H1 (cell line): Measurements from ENCODE around the gene CAPN9. TPM values are rescaled to one million over a fixed set of nuclear protein-coding genes. Genes with fewer than 3 reads are reported as not detected.
"Not testable (repeated sequence)": the region's sequence is repeated elsewhere in the genome, so short reads cannot be mapped to it uniquely, and the experiment has no call there.

Experiments used
- CTCF ChIA-PET: fragments of 300-600 bp; sonication (Branson Sonifier 250); formaldehyde crosslinking; loops from one replicate; lab custom pipeline; 2021; ENCODE audit not compliant: partially characterized antibody; lab: Charles Lee
- POLR2A ChIA-PET: fragments of 300-600 bp; sonication (Branson Sonifier 250); formaldehyde crosslinking; loops from one replicate; lab custom pipeline; 2021; ENCODE audit warnings: inconsistent platforms; ENCODE audit not compliant: partially characterized antibody; lab: Charles Lee
- DNase-seq, 2 experiments: peaks; one replicate each; pipeline versions ENCODE4 v3.0.0 to v3.0.0-alpha.2; 2010 to 2022; ENCODE audit warnings: low spot score in 2 of 2, low read depth in 1 of 2, mixed read lengths in 1 of 2
- FAIRE-seq: peaks from 2 replicates; lab custom pipeline; 2011; peaks lifted over from hg19 to GRCh38; lab: Jason Lieb, UNC
- H2AFZ ChIP-seq: 2 replicates; pipeline ENCODE4 v1.8.1; 2012; ENCODE audit warnings: low read length, inconsistent platforms
- H2AK5ac ChIP-seq: 2 replicates; pipeline ENCODE4 v1.6.1; 2013; ENCODE audit warnings: low read depth, low read length
- H2BK120ac ChIP-seq: replicated peaks from 2 replicates; pipeline ENCODE3; 2013; ENCODE audit warnings: low read depth, low read length, inconsistent platforms
- H2BK12ac ChIP-seq: 2 replicates; pipeline ENCODE4 v1.6.1; 2013; ENCODE audit warnings: low read depth, low read length
- H2BK15ac ChIP-seq: 2 replicates; pipeline ENCODE4 v1.6.1; 2013; ENCODE audit warnings: low read length
- H2BK20ac ChIP-seq: 2 replicates; pipeline ENCODE4 v1.6.1; 2013; ENCODE audit warnings: low read length
- H2BK5ac ChIP-seq: 2 replicates; pipeline ENCODE4 v1.6.1; 2013; ENCODE audit warnings: low read depth, low read length
- H3K14ac ChIP-seq: 2 replicates; pipeline ENCODE4 v1.6.1; 2013; ENCODE audit warnings: inconsistent platforms; ENCODE audit not compliant: insufficient read length
- H3K18ac ChIP-seq: 2 replicates; pipeline ENCODE4 v1.6.1; 2013; ENCODE audit warnings: low read length; ENCODE audit errors: extremely low read depth
- H3K23ac ChIP-seq: 2 replicates; pipeline ENCODE4 v1.6.1; 2013; ENCODE audit warnings: inconsistent platforms; ENCODE audit not compliant: insufficient read length
- H3K23me2 ChIP-seq: 2 replicates; pipeline ENCODE4 v1.6.1; 2013; ENCODE audit warnings: low read depth, low read length
- H3K27ac ChIP-seq: 2 replicates; pipeline ENCODE4 v1.6.1; 2011; ENCODE audit warnings: low read depth, low read length, inconsistent platforms
- H3K27me3 ChIP-seq, 4 experiments: replicated peaks in 1 of 4; 1 replicate in 1 of 4; 2 replicates in 3 of 4; pipeline versions ENCODE4 v1.6.1 to v1.8.1; 2011 to 2013; ENCODE audit warnings: low read length in 3 of 4, mild to moderate bottlenecking in 3 of 4, inconsistent platforms in 2 of 4, mixed read lengths in 2 of 4, moderate library complexity in 1 of 4; ENCODE audit not compliant: control insufficient read depth in 3 of 4, insufficient read depth in 3 of 4; ENCODE audit errors: extremely low read depth in 1 of 4
- H3K36me3 ChIP-seq, 4 experiments: 2 replicates each; pipeline versions ENCODE4 v1.6.1 to v1.8.1; 2011 to 2013; ENCODE audit warnings: mild to moderate bottlenecking in 4 of 4, low read length in 3 of 4, moderate library complexity in 2 of 4, control low read depth in 1 of 4, inconsistent platforms in 1 of 4; ENCODE audit not compliant: insufficient read depth in 4 of 4, control insufficient read depth in 2 of 4
- H3K4ac ChIP-seq: replicated peaks from 2 replicates; pipeline ENCODE3; 2013; ENCODE audit warnings: low read length, low read depth, mixed read lengths, inconsistent platforms; ENCODE audit not compliant: insufficient read length
- H3K4me1 ChIP-seq, 4 experiments: replicated peaks in 1 of 4; 1 replicate in 1 of 4; 2 replicates in 3 of 4; pipeline versions ENCODE4 v1.6.1 to v1.8.1; 2011 to 2013; ENCODE audit warnings: low read length in 3 of 4, inconsistent platforms in 2 of 4, mixed read lengths in 1 of 4; ENCODE audit not compliant: insufficient read depth in 4 of 4, control insufficient read depth in 3 of 4
- H3K4me2 ChIP-seq, 2 experiments: 2 replicates each; pipeline versions ENCODE4 v1.6.1 to v1.8.1; 2011 to 2013; ENCODE audit warnings: low read depth in 2 of 2, low read length in 2 of 2, control low read depth in 1 of 2, inconsistent platforms in 1 of 2, mild to moderate bottlenecking in 1 of 2; ENCODE audit not compliant: insufficient read depth in 1 of 2
- H3K4me3 ChIP-seq, 4 experiments: fragments of 200-600, 300-600 bp in 1 of 4; sonication (generic), shearing (Covaris generic), sonication (Bioruptor Twin) in 1 of 4; 2 replicates each; pipeline versions ENCODE4 v1.5.1 to v1.8.1; 2011 to 2016; ENCODE audit warnings: low read length in 4 of 4, low read depth in 3 of 4, control low read depth in 2 of 4, inconsistent platforms in 2 of 4, mild to moderate bottlenecking in 2 of 4, mixed read lengths in 1 of 4, moderate library complexity in 1 of 4; ENCODE audit not compliant: insufficient read depth in 2 of 4; ENCODE audit errors: extremely low read depth in 1 of 4
- H3K56ac ChIP-seq: replicated peaks from 2 replicates; pipeline ENCODE3; 2013; ENCODE audit warnings: low read depth, mild to moderate bottlenecking, mixed read lengths, low read length, inconsistent platforms; ENCODE audit not compliant: insufficient read length
- H3K79me1 ChIP-seq: 2 replicates; pipeline ENCODE4 v1.6.1; 2013; ENCODE audit warnings: low read depth, low read length, control low read depth
- H3K79me2 ChIP-seq, 2 experiments: 2 replicates each; pipeline versions ENCODE4 v1.6.1 to v1.8.1; 2012 to 2013; ENCODE audit warnings: low read length in 2 of 2, mild to moderate bottlenecking in 2 of 2, inconsistent platforms in 1 of 2; ENCODE audit not compliant: insufficient read depth in 2 of 2, control insufficient read depth in 1 of 2
- H3K9ac ChIP-seq, 4 experiments: replicated peaks in 1 of 4; 1 replicate in 1 of 4; 2 replicates in 3 of 4; pipeline versions ENCODE4 v1.6.1 to v1.8.1; 2011 to 2013; ENCODE audit warnings: low read depth in 3 of 4, low read length in 3 of 4, control low read depth in 2 of 4, mild to moderate bottlenecking in 2 of 4, moderate library complexity in 2 of 4, inconsistent platforms in 1 of 4; ENCODE audit errors: extremely low read depth in 1 of 4
- H3K9me3 ChIP-seq, 2 experiments: 2 replicates each; pipeline versions ENCODE4 v1.6.1 to v1.8.1; 2012 to 2013; ENCODE audit warnings: mild to moderate bottlenecking in 2 of 2, moderate library complexity in 2 of 2, control low read depth in 1 of 2, inconsistent platforms in 1 of 2, low read depth in 1 of 2, low read length in 1 of 2, mixed read lengths in 1 of 2; ENCODE audit not compliant: insufficient read depth in 2 of 2
- H4K20me1 ChIP-seq, 2 experiments: replicated peaks in 1 of 2; 2 replicates each; pipeline versions ENCODE3 to v1.8.1; 2011 to 2013; ENCODE audit warnings: inconsistent platforms in 2 of 2, low read length in 2 of 2, mild to moderate bottlenecking in 1 of 2; ENCODE audit not compliant: insufficient read depth in 2 of 2, control insufficient read depth in 1 of 2
- H4K5ac ChIP-seq: 2 replicates; pipeline ENCODE4 v1.6.1; 2013; ENCODE audit warnings: low read length, low read depth, mixed read lengths, inconsistent platforms; ENCODE audit not compliant: insufficient read length
- H4K8ac ChIP-seq: 2 replicates; pipeline ENCODE4 v1.8.0; 2013; ENCODE audit warnings: mild to moderate bottlenecking, moderate library complexity, low read length, inconsistent platforms; ENCODE audit not compliant: insufficient read depth; ENCODE audit errors: extremely low read depth
- H4K91ac ChIP-seq: replicated peaks from 2 replicates; pipeline ENCODE3; 2013; ENCODE audit warnings: low read length, mixed read lengths, inconsistent platforms; ENCODE audit not compliant: insufficient read length
- CHD1 ChIP-seq: IDR thresholded peaks from 2 replicates; pipeline ENCODE4 v1.6.1; 2012; ENCODE audit warnings: low read depth, low read length, improper control_type of control experiment
- CREB1 ChIP-seq: IDR thresholded peaks from 2 replicates; pipeline ENCODE4 v1.6.1; 2012; ENCODE audit warnings: inconsistent platforms
- CTCF ChIP-seq, 3 experiments: IDR thresholded peaks; 1 replicate in 2 of 3; 2 replicates in 1 of 3; pipeline versions ENCODE4 v1.5.1 to v1.6.1; 2011; ENCODE audit warnings: low read length in 3 of 3, mild to moderate bottlenecking in 3 of 3, inconsistent platforms in 2 of 3, low read depth in 1 of 3, moderate library complexity in 1 of 3; ENCODE audit not compliant: insufficient read depth in 1 of 3; ENCODE audit errors: control extremely low read depth in 1 of 3
- MAFK ChIP-seq: IDR thresholded peaks from 2 replicates; pipeline ENCODE4 v1.6.1; 2012; ENCODE audit warnings: low read depth, mild to moderate bottlenecking, improper control_type of control experiment, low read length
- TBP ChIP-seq: IDR thresholded peaks from 2 replicates; pipeline ENCODE4 v1.6.1; 2011; ENCODE audit warnings: low read depth, low read length, improper control_type of control experiment
- WGBS, 2 experiments: shearing (Covaris generic) in 1 of 2; methylation state at CpG; one replicate each; pipeline versions ENCODE4 v1.1.6 to v1.1.7; 2013 to 2015; ENCODE audit warnings: low lambda C conversion rate in 2 of 2, mixed read lengths in 2 of 2, inconsistent platforms in 1 of 2, low coverage in 1 of 2, missing lambda C conversion rate in 1 of 2; ENCODE audit not compliant: insufficient replicate concordance in 2 of 2, insufficient coverage in 1 of 2, insufficient read length in 1 of 2; ENCODE audit errors: extremely low coverage in 1 of 2, missing lambda C conversion rate in 1 of 2; 5-methylcytosine and 5-hydroxymethylcytosine counted together
- polyA plus RNA-seq, 7 experiments: library from polyadenylated mRNA; depleted of rRNA in 3 of 7; stranded (reverse) in 5 of 7; unstranded in 2 of 7; fragments of >200 nt in 5 of 7; fragments of 200-250 nt in 2 of 7; gene quantifications; 1 replicate in 5 of 7; 2 replicates in 1 of 7; 4 replicates in 1 of 7; pipeline versions ENCODE4 v1.2.1 to v1.2.3, GENCODE V29; 2011 to 2013; ENCODE audit warnings: missing spikeins in 2 of 7, mixed read lengths in 2 of 7
- total RNA-seq: library from RNA; stranded (reverse); fragmentation: NEBNext Ultra II Directional; extraction: Animal tissue kit (Norgen Biotek cat#: 25700); gene quantifications from 2 replicates; pipeline ENCODE4 v1.2.1, GENCODE V29; 2021

CAPN9 gene
- total and polyA plus RNA-seq, 2 of the 8 experiments (the other 6 are each of a cell fraction or from before 2014, with no cell fraction given) = 0.22 to 0.76 TPM

GRCh38 chr1:230717251-230717650, 29.9 kb upstream of the CAPN9 start (continued):
- TF ChIP-seq CTCF (IDR thresholded peaks at IDR 0.05; ENCODE audit: control extremely low read depth in 1 of 3, insufficient read depth in 1 of 3, low read depth in 1 of 3, low read length in 3 of 3) (no peak), MAFK (no peak), CREB1 (no peak), CHD1 (no peak), TBP (no peak)

GRCh38 chr1:230721849-230722522, 25.2 kb upstream of the CAPN9 start:
- H3K27ac ChIP-seq, H2BK20ac ChIP-seq, H4K5ac ChIP-seq, H3K79me1 ChIP-seq, H3K36me3 ChIP-seq, H4K20me1 ChIP-seq, H4K91ac ChIP-seq, H2BK120ac ChIP-seq, H3K14ac ChIP-seq, H2AK5ac ChIP-seq, H2AFZ ChIP-seq, H3K18ac ChIP-seq, H3K4me2 ChIP-seq, H3K27me3 ChIP-seq, H3K23ac ChIP-seq, H2BK5ac ChIP-seq, DNase-seq, FAIRE-seq, H3K23me2 ChIP-seq, H3K4ac ChIP-seq, POLR2A ChIA-PET, H2BK15ac ChIP-seq, H3K4me1 ChIP-seq, H2BK12ac ChIP-seq, H3K9ac ChIP-seq, H3K4me3 ChIP-seq, H4K8ac ChIP-seq, H3K56ac ChIP-seq, H3K79me2 ChIP-seq: not testable (repeated sequence)
- WGBS, 2 experiments = 83% methylated on average over 3 of the region's 3 CpGs; no CpG with 5 or more reads in 1 of the 2 experiments
- CTCF ChIA-PET = interaction anchor here (1.2 kb wide), 1 partner anchor 29 kb away, joined by 3 read pairs; no protein-coding TSS in a partner anchor
- peaks cover 8 to 12% of the 10 kb centered on the region in 2 experiments for H3K9me3 ChIP-seq
